Measurements from ENCODE around the gene EML4.

GRCh38 chr2:42331569-42332284 lies 162.6 kb downstream of the EML4 start:
- TF ChIP-seq CTCF (IDR thresholded peaks at IDR 0.05), result no peak
- TF ChIP-seq POLR2A (IDR thresholded peaks at IDR 0.05), result no peak

All from tibial nerve (tissue), 3 donors.